CD4-positive, alpha-beta T cell treated with Interleukin-15 for 1 hour (primary cell): ENCODE measurements around the gene RFT1.
A peak's percentile ranks its signal among the peaks of the same experiment; 100 is the strongest.

Source experiments
- DNase-seq: peaks from one replicate; pipeline ENCODE4 v3.0.0-alpha.2; 2020

RFT1 gene

GRCh38 chr3:53122933-53123305 lies 7.3 kb downstream of the RFT1 start:
- DNase-seq = peak; percentile 46

- DNase-seq = no peak
These were observed 7.8 kb downstream of the RFT1 start for GRCh38 chr3:53122255-53122932.

- DNase-seq = no peak
These were observed 9.9 kb downstream of the RFT1 start for GRCh38 chr3:53120336-53120735.

DNA sequence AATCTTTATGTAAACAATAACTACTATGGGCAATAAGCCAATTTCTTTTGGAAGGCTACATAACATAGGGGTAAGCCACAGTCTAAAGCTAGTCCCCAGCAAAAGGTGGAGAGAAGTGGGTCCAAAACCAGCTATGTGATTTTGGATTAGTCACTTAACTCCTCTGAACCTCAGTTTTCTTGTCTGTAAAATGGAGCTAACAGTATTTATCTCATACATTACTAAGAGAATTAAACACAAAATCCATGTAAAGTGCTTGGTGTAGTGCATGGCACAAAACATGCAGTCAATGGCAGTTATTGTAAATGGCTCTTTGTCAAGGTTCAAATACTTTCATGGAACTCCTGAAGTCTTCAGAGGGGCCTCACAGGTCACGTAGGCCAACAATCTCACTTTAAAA lies 13.3 kb downstream of the RFT1 start:
- no peak for DNase-seq

- DNase-seq = peak; percentile 40
These were observed 15.7 kb downstream of the RFT1 start for GRCh38 chr3:53114412-53115074.

DNA sequence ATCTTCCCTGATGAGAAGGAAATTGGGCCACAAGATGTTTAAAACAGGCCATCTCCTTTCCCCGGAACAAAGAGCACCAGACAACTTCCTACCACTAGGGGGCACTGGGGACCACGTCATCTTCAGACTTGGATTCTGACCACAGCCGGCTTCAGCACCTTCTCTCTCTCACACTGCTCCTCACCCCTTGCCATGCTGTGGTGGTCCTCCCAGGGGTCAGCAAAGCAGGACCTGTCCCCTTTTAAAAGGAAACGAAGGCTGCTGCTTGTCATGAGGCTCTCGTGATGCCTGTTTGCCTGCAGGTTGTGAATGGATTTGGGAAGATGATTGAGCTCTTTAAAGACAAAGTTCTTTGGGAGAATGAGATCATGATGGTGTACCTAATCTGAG lies 16.2 kb downstream of the RFT1 start:
- peak; percentile 76 for DNase-seq

GRCh38 chr3:53113293-53114010 lies 16.8 kb downstream of the RFT1 start:
- DNase-seq = no peak

GRCh38 chr3:53111822-53112221 lies 18.4 kb downstream of the RFT1 start:
- DNase-seq = no peak

- peak; percentile 65 for DNase-seq
These were observed 20.1 kb downstream of the RFT1 start for GRCh38 chr3:53109891-53110771.

GRCh38 chr3:53109190-53109589 lies 21.0 kb downstream of the RFT1 start:
- DNase-seq = no peak

DNA sequence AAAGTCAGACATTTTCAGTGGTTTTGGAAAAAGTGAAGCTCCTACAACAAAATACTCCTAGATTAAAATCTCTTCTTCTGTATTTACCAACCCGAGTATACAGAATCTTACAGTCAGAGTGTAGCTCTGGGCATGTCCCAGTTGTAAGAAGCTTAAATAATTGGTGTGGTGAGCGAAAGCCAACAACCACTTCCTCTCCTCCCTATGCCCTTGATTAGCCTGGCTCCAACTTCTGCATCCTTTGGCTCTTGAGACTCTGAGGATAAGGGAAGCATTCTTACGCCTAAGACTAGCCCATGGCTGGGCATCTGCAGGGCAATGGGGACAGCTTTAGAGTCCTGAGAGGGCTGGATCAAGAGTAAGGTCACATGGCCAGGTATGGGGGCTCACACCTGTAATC lies 25.5 kb downstream of the RFT1 start:
- no peak for DNase-seq

DNA sequence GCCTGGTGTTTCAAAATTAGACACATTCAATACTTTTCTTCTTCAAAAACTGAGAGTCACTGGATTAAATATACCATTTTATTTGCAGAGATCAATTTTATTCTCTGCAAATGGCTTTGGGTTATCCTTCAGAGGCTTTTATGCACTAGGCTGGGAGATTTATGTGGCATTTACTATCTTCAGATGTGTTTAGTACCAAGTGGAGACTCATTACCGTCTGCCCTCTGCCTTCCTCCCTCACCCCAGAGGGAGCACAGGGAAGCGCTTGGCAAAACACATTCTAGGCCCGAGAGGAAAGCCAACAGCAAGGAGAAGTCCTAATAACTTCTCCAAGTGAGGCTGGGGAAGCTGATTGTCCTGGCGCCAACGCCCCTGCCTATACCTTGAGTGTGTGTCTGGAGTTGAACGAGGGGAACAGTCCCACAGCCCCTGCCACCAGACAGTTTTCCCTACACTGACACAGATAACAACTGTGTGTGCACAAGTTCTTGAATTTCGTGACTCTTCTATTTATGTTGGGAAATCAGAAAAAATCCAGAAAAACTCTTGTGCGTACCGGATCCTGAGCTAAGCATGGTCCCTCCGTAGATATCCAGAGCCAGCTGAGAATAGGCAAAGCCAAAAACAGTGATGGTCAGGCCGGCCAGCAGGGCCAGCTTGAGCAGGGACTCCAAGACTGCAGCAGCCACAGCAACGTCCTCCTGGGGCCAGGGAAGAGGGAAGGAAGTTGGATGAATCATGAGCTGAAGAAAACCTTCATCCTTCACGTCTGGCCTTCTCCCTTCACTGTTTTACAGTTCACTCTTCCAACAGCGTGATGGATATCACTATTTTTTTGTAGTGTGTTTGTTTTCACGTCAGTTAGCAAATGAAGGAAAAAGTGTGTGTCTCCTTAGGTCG lies 26.6 kb downstream of the RFT1 start:
- DNase-seq = no peak

- DNase-seq = peak; percentile 63
These were observed 27.6 kb downstream of the RFT1 start for GRCh38 chr3:53102601-53103147.

DNA sequence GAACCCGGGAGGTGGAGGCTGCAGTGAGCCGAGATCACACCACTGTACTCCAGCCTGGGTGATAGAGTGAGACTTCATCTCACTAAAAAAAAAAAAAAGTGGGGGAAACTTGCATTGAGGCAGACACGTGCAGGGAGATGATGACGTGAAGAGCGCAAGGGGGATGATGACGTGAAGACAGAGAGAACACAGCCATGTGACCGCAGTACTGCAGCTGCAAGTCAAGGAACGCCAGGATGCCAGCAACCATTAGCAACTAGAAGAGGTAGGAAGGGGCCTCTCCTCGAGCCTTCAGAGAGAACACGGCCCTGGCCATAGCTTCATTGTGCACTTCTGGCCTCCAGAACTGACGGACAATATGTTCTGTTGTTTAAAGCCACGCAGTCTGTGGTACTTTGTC lies 28.3 kb downstream of the RFT1 start:
- no peak for DNase-seq

DNA sequence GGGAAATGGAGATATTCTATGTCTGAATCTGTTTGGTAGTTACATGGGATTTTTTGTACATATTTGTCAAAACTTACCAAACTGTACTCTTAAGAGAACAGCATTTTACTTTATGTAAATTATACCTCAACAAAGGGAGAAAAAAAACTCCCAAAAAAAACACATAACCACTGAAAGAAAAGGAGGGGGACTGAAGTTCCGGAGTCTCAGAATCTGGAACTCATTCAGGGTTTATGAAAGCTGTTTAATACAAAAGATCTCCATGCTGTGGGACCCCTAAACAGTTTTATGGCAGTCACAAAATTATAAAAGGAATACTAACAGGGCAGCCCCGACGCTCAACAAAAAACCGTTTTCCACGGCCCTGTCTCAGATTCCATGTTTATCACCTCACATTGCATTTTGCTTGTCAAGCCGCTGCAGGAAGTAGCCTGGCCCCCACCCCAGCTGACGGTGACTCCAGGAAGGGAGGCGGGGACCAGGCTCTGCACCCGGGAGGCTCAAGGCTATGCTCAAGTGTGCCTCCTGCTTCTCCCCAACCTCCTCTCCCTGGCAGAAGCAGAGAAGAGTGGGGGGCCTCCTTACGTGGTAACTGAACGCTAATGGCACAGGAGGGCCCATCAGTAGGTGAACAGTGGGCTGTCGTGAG lies 29.3 kb downstream of the RFT1 start:
- no peak for DNase-seq

DNA sequence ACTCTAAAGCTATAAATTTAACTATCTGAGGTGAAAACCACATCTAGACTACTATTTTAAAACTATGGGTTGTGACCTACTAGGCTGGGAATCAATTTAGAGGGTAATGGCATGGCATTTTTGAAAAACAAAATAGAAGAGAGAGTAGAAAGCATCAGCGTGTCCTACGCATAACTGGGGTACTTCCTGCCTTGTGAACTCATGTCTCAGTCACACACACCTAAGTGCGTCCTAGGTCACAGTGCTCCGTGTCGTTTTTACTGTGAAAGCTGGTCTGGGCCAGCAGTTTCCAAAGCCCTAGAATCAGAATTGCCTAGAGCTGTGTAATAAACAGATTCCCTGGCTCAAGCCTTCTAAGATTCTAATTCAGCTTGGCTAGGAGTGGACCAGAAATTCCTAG lies 32.3 kb downstream of the RFT1 start:
- DNase-seq = no peak

DNA sequence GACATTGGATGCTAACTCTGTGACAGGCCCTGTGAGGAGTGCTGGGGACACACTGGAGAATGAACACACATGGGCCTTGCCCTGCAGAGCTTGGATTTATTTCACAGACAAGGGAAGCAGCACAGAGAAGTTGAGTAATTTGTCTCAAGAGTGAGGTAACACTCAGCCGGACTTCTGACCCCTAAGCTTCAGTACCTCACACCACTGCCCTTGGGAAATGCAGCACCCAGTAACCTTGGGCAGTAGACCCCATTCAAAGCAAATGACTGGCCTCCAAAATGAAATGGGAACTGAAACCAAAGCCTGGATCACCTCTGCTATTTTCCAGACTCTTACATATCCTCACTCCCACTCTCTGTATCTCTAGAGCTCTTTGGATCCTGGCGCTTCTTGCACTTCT lies 37.3 kb downstream of the RFT1 start:
- no peak for DNase-seq

- DNase-seq = no peak
These were observed 38.0 kb downstream of the RFT1 start for GRCh38 chr3:53092216-53092615.

DNA sequence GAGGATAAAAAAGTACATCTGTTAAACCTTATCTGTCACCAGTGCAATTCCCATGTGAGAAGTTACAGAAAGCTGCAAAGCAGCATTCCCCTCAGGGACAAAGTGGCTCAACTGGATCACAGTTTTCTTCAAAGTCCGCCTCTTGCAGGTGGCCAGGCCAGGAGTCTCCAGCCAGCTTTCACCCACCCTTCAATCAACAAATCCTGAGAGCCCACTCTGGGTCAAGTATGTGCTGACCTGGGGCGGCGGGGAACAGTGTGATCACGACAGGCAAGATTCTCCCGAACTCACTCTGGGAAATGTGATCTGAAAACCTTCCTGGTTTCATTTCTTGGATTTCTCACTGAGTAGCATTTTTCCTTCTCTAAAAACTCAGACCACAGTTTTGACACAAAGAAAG lies 39.2 kb downstream of the RFT1 start:
- DNase-seq = no peak

DNA sequence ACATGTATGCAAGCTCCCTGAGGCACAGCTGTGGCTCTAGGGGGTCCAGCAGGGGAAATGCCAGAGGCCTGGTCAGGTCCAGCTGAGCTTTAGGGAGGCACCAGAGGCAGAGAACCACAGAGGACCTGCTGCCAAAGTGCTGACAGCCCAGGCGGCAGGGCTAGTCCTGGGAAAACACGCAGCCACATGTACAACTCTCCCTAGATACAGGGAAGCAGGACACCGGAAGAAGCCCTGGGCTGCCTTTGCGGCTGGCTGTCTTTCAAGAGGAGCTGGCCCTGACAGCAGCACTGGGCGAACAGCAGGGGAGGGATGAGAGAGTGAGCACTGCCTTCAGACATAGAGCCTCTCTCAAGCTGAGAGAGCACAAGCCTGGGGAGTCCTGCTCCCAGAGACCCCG lies 40.7 kb downstream of the RFT1 start:
- no peak for DNase-seq

DNA sequence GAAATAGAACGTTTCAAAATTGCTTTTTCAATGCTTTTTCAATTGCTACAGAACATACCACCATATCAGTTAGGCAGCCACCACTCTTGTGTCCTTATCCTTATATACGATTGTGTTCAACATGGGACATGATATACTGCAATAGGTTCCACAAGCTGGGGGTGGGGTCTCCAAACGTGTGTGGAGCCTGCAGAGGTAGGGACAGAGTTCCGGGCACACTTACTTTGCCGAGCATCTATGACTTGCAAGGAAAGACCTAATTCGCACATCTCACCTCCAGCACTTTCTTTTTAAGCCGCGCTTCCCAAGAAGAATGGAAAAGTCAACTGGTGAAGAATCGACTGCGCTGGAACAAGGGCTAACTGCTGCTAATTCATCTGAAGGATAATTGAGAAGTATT lies 44.8 kb downstream of the RFT1 start:
- DNase-seq = no peak
